ENCODE measurements around the gene MAGEB5.
"Not testable (repeated sequence)": the region's sequence is repeated elsewhere in the genome, so short reads cannot be mapped to it uniquely, and the experiment has no call there.

Gene MAGEB5, protein sequence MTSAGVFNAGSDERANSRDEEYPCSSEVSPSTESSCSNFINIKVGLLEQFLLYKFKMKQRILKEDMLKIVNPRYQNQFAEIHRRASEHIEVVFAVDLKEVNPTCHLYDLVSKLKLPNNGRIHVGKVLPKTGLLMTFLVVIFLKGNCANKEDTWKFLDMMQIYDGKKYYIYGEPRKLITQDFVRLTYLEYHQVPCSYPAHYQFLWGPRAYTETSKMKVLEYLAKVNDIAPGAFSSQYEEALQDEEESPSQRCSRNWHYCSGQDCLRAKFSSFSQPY

DNA sequence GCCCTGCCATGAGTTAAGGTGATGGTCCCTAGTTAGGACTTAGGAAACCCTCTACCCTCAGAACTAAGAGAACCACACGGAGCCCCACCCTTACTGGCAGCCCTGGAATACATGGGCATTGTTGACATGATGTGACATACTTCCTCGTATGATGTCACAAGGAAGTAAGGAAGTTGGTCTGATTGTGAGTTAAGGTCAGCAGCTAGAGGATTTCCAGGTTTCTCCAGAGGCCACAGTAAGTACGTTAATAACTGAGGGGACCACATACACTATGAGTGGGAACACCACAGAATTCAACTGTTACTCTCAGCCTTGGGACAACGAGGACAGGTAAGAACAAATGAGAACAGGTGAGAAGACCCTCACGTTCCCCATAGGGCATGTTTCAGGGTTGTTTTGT lies at the start of gene MAGEB5:
Gene MAGEB5, plus strand, starts transcription at position 301 of the 400 bp plus-strand sequence. CDS start 1,133 bp downstream, outside the sequence.
- DNase-seq = no peak

DNA sequence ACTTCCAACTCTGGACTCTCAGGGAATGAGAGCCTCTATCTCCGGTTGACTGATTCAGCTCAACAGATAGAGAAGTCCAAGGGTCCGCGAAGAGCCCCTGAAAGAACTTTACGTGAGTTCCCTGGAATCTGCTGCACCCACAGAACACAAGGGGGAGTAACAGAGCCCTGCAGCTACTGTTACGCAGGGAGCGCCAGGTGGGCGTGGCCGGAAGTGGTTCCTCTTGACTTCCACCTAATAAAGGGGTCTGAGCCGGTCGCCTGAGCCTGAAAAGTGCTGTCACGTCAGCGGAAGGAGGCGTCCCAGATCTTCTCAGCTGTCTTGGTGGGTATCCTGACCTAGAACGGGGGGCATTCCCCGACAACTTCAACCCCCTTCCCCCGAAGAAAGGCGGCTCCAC lies 23.8 kb upstream of the MAGEB5 start, which contains the start of gene MAGEB6:
Gene MAGEB6, plus strand, starts transcription at position 237 of the 400 bp plus-strand sequence. CDS start 1,407 bp downstream, outside the sequence.
- DNase-seq = no peak

DNA sequence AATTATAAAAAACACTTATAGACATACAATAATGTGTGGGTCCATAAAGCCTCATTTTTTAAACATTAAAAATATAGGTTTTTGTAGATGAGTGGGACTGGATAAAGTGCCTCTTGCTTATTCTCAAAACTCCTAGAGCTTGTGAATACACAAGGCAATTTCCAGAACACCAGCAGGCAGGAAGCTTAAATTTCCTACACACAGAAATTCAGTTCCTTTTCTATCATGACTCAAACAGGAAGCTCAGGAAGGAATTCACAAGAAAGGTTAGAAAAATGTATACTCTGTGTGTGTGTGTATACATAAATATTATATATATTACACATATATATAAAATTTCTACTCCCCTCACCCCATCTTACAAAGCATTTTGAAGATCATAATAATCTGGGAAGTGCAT lies 12.4 kb upstream of the MAGEB5 start:
- DNase-seq = no peak

DNA sequence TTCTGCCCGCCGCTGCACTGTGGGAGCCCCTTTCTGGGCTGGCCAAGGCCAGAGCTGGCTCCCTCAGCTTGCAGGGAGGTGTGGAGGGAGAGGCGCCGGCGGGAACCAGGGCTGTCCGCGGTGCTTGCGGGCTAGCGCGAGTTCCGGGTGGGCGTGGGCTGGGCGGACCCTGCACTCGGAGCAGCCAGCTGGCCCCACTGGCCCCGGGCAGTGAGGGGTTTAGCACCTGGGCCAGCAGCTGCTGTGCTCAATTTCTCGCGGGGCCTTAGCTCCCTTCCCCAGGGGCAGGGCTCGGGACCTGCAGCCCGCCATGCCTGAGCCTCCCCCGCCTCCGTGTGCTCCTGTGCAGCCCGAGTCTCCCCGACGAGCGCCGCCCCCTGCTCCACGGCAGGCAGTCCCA lies 11.3 kb upstream of the MAGEB5 start:
- DNase-seq = not testable (repeated sequence)

DNA sequence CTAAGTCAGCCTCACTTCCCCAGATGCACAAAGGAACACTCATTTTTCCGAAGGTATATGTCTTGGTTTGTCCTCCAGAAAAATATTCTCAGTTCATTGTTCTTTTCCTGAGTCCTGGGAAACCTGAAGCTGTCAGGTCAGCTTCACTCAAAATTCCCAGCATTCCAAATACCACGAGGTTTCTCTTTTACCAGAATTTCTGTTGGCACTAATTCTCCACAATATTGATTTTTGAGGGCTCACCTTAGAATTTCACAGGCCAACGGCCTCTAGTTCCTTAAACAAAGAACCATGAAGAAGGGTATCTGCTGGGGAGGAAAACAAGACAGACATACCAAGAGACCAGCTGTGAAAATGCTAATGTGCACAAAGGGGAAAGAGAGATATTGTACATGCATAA lies 8.0 kb upstream of the MAGEB5 start:
- no peak for DNase-seq

DNA sequence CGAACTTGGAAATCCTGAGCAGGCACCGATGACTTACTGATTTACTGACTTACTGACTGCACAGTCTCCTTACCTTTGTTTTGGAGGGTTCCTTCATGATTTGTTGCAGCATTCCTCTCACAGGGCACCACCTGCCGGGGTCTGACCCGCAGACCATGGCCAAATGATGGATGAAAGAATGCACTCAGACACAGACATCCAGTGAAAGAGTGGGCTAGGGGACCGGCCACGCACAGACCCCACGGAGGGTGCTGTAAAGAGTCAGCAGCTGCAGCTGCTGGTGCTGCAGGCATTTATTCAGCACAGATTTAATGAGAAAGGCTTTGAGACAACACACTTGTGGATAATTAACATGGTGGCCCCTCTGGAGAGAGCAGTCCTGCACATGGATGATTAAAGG lies 3.4 kb downstream of the MAGEB5 start:
- no peak for DNase-seq

DNA sequence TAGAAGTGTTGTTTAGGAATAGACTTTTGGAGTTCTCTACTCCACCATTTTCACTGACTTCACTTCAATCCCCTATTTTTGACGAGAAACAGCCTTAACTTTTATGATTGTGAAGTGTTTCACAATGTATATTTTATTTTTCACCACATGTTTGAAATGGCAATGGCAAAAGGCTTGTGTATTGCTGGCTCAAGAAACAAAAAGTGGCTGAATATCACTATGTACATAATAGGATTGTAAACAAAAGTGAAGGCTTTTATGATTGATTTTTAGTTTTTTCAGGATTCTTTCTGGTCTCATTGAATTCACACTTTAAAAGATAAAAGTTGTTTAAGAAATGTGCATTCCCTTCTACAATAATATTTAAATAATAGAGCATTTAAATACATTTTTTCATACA lies 18.2 kb downstream of the MAGEB5 start:
- no peak for DNase-seq

DNA sequence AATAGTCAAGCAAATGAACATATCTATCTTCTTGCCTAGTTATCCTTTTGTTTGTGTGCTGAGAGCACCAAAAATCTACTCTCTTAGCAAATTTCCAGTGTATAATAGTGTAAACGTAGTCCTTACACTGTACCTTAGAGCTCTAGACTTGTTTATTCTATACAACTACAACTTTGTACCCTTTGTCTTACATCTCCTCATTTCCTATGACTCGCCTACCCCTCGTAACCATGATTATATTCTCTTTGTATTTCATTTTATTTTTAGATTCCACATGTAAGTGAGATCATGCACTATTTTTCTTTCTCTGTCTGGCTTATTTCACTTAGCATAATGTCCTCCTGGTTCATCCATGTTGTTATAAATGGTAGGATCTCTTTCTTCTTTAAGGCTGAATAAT lies 37.6 kb downstream of the MAGEB5 start:
- DNase-seq = no peak

DNA sequence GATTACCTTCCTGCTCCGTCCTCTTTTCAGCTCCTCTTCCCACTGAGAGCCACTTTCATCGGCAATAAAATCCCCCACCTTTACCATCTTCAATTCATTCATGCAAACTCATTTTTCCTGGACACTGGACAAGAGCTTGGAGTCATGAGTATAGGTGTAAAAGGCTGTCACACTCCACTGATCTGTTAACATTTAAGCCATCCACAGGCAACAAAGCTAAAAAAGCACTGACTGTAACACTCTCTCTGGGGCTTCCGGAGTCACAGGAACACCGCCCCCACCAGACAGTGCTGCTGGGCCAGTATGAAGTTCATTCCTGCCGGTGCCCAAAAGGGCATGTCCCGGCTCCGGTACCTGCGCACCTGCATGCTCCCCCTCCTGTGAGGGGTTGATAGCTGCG lies 38.5 kb downstream of the MAGEB5 start:
- DNase-seq = no peak

DNA sequence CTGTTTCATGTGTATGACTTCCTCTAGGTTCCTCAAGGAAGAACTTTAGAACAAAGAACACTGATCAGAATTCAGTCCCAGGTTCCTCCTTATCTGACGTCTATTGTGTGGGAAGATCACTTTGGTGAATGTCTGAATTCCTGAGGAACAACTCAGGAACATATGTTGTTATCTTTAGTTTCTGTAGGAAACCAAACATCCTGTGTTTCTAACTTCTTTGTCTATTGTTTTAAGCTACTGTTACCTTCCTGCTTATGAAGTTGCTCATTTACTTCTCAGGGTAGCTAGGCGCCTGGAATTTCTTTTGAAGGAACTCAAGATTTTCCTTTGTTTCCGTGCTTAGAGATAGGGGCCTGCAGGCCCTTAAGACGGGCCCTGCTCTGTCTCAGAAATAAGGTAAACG lies 46.2 kb downstream of the MAGEB5 start:
- no peak for DNase-seq

Data from NCI-H1048 (cell line).